Epithelial cell of esophagus (primary cell): ENCODE results near the gene RIN3.

ENCODE experiments used
- DNase-seq: peaks from one replicate; pipeline ENCODE4 v3.0.0; 2010; ENCODE audit warnings: low read depth
- H3K4me3 ChIP-seq: 2 replicates; pipeline ENCODE4 v1.5.1; 2011; ENCODE audit warnings: mild to moderate bottlenecking, low read length, control low read depth
- TF ChIP-seq, protein P1 (sequence below): IDR thresholded peaks from 2 replicates; pipeline ENCODE4 v1.5.1; 2011; ENCODE audit warnings: low read depth, mild to moderate bottlenecking, low read length, control low read depth, inconsistent platforms; ENCODE audit not compliant: insufficient read depth; ENCODE audit errors: missing control alignments

RIN3 gene

DNA sequence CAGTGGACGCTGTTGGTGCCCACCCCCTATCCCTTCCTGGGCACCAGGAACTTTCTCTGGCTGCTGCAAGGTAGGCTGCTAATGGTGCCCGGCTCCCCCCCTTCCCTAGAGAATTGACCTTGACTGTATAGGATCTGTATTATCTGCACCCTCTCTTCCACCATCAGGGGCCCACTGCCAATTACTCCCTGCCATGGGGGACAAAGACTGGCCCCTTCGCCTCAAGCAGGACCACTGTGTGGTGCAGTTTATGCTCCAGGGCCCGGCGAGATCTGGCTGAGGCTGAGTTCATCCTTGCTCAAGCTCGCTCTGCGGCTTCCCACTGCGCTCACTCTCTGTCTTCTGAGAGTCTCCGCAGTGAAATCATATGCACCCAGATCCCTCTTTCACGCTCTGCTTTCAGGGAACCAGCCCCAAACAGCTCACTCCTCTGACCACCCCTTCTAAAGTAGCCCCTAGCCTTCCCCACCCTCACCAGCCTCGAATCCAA, 139.6 kb downstream of the RIN3 start:
- H3K4me3 ChIP-seq = no peak overlapping the region
- DNase-seq = no peak
- TF ChIP-seq, protein P1, sequence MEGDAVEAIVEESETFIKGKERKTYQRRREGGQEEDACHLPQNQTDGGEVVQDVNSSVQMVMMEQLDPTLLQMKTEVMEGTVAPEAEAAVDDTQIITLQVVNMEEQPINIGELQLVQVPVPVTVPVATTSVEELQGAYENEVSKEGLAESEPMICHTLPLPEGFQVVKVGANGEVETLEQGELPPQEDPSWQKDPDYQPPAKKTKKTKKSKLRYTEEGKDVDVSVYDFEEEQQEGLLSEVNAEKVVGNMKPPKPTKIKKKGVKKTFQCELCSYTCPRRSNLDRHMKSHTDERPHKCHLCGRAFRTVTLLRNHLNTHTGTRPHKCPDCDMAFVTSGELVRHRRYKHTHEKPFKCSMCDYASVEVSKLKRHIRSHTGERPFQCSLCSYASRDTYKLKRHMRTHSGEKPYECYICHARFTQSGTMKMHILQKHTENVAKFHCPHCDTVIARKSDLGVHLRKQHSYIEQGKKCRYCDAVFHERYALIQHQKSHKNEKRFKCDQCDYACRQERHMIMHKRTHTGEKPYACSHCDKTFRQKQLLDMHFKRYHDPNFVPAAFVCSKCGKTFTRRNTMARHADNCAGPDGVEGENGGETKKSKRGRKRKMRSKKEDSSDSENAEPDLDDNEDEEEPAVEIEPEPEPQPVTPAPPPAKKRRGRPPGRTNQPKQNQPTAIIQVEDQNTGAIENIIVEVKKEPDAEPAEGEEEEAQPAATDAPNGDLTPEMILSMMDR = no peak

DNA sequence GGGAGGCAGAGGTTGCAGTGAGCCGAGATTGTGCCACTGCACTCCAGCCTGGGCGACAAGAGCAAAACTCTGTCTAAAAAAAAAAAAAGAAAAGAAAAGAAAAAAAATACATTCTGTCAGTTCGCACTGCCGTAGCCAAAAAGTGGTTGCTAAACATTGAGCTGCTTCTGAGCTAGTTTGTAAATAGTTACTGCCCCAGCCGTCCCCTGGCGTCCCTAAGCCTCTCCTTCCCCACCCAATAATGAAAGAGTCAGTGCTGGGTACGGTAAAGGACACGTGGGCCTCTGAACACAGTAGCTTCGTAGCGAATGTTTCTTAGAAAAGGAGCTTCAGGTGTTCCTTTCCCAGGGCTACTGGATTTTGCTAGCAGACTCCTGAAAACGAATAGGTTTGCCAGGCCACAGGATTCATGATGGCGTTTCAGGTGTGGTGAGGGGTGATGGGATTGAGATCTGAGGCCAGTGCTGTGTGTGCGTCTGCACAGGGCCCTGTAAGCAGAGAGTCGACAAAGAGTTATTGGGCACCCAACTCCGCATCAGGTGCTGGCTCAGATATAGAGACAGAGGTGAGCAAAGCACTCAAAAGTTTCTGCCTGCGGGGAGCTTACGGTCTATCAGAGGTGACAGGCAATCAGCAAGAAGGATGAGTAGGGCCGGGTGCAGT, 140.8 kb downstream of the RIN3 start:
- no peak overlapping the region for H3K4me3 ChIP-seq
- DNase-seq = no peak
- TF ChIP-seq, protein P1 = no peak

DNA sequence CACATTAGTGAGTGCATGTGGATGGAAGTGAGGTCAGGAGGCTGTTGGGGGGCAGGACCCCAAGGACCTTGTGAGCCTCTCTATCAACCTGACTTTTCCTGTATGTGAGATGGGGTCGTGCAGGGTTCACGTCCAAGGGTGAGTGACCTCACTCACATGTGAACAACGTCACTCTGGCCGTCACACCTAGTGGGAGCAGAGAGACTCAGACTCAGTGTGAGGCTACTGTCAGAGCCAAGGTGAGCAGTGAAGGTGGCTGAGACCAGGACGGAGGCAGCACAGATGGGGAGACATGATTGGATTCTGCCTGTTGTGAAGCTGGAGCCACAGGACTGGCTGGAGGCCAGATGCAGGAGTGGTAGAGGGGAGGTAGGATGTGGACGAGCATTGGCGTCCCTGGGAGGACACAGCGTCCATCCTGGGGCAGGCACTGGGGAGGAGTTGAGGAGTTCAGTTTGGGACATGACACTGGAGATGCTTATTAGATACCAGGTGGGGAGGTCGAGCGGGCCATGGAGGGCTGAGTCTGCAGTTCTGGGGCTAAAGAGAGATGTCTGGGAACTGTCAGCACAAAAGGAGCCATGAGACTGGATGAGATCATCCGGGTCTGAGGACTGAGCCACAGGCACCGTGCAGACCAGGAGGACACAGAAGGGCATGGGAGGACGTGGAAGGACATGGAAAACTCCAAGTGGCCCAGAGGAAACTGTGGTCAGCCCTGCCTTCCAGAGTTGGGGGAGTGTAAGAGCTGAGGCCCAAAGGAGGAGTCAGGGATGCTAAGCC, 142.0 kb downstream of the RIN3 start:
- no peak overlapping the region for H3K4me3 ChIP-seq
- no peak for DNase-seq
- TF ChIP-seq, protein P1 = no peak

DNA sequence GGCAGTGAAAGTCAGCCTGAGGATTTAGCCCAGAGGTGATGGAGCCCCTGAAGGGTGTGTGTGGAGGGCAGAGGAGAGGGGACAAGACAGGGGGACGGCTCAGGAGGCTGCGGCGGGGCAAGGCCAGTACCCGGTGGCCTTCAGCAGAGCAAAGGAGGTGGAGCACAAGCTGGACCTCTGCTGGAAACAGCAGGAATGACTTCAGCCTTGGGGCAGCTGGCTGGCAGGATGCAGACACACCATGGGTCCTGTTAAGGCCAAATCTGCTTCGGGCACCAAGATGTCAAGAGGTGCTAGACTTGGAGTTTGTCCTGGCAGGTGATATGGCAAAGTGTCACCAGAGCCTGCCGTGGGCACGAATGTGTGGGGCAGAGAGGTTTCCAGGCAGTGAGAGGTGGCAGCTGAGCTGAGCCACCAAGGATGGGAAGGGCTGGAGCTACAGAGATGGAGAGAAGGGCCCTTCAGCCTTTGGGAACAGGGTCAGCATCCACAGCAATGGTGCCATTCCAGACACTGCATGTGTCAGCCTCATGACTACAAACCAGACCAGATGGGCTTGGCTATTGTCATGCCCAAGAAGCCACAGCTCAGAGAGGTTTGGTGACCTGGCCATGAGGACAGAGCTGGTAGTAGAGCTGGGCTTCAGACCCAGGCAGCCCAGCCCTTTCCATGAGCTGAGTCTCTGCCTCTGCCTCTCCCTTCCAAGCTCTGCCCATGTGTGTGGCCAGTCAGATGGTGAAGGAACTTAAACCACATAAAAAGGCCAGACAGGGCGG, 142.9 kb downstream of the RIN3 start:
- TF ChIP-seq, protein P1 = no peak
- DNase-seq = no peak
- H3K4me3 ChIP-seq = no peak overlapping the region

DNA sequence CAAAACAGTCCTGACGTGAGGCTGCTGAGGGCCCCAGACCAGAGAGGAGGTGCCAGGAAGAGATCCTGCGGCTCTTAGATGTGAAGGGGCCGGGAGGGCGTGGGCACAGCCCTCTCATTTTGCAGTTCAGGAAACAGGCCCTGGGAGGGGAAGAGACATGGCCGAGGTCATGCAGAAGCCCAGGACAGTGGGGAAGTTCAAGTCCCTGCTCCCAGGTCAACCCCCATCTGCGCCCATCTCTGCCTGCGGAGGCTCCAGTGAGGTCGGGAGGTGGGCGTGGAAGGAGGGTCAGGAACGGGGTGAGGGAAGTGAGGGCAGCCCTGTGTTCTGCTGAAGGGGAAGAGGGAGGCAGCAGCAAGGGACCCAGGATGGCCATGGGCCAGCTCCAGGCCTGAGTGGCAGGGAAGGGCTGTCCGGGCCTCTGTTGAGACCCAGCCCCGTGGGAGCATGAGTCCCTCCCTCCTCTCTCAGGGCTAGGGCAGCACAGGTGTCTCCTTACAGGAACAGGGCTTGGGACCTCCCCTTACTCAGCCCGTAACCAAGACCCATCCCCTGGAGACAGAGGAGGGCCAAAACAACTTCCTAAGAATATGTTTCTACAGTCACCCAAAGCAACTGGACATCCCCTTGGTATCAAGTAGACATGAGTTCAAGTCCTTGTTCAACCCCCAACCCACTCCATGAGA, 144.0 kb downstream of the RIN3 start:
- no peak overlapping the region for H3K4me3 ChIP-seq
- no peak for DNase-seq
- TF ChIP-seq, protein P1 = no peak

DNA sequence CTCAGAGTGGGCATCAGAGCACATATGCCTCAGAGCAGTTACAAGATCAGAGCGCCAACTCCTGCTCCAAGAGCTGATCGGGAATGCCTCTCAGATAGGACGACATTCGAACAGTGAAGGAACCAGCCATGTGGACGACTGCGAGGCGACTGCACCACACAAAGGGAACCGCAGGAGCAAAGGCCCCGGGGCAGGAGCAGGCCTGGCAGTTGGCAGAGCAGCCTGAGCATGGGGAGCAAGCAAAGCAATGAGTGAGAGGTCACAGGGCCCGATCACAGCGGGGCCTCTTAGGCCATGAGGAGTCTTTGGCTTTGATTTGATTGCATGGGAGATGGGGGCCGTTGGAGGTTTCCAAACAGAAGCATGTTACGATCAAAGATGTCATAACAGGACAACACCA, 144.6 kb downstream of the RIN3 start:
- TF ChIP-seq, protein P1 = no peak
- DNase-seq = no peak
- no peak overlapping the region for H3K4me3 ChIP-seq
